Liver (tissue), 4 donors: ENCODE results near the gene LIM2. TPM values are rescaled to one million over a fixed set of nuclear protein-coding genes. Genes with fewer than 3 reads are reported as not detected.

ENCODE experiments used
- polyA plus RNA-seq, 2 donors: library from polyadenylated mRNA; stranded (reverse) in 1 of 2; unstranded in 1 of 2; fragments of 200-250 nt in 1 of 2; fragments of >200 nt in 1 of 2; fragmentation: Nextera tagmentation in 1 of 2; extraction: Ambion mirVana in 1 of 2; gene quantifications; one replicate each; pipeline versions ENCODE4 v1.2.1 to v1.2.3, GENCODE V29; 2013 to 2015
- total RNA-seq, 2 donors: library from RNA; depleted of rRNA; stranded (reverse); fragments of >200 nt; gene quantifications; one replicate each; pipeline ENCODE4 v1.2.3, GENCODE V29; 2014
- TF ChIP-seq, protein P1 (sequence below): IDR thresholded peaks from 2 replicates; pipeline ENCODE4 v1.6.1; 2016; ENCODE audit warnings: antibody characterized with exemption
- donor health status: healthy.
- donor health status: healthy.
- donor health status: healthy.

Gene LIM2
- total and polyA plus RNA-seq, 4 donors = not detected

DNA sequence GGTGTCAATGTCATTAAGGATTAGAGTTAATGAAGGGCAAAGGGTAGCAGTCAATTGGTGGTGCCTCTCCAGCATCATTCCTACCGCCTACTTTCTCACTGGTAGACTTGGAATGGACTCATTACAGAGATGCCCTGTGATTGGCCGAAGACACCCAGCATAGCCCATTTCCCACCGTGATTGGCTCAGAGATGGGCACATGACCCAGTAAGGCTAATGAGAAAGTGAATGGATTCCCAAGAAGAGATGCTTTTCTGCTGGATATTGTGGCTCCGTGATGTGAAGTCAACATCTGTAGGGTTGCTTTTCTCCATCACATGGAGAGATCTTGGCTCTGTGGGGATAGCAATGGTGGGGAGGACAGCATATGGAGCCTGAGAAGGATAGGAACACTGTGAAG, 57.4 kb downstream of the LIM2 start (continued):
- TF ChIP-seq, protein P1, sequence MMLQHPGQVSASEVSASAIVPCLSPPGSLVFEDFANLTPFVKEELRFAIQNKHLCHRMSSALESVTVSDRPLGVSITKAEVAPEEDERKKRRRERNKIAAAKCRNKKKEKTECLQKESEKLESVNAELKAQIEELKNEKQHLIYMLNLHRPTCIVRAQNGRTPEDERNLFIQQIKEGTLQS = no peak

Other genes with a start within 250 kb of the LIM2 start
- 1 to 10 TPM; 3.2 to 4.7 TPM for gene SIGLEC7, start 245.7 kb downstream of the LIM2 start, total RNA-seq
- 1 to 10 TPM; 2.7 to 4.8 TPM for gene SIGLEC7, start 245.7 kb downstream of the LIM2 start, polyA plus RNA-seq
- gene CD33, start 162.9 kb downstream of the LIM2 start, total RNA-seq = 1 to 10 TPM; 2.8 to 4.8 TPM
- 1 to 10 TPM; 1.3 to 5.1 TPM for gene CD33, start 162.9 kb downstream of the LIM2 start, polyA plus RNA-seq
- under 1 TPM in 1 of 2 donors, not detected in 1; 0.05 TPM for gene SIGLECL1, start 136.9 kb downstream of the LIM2 start, total RNA-seq
- not detected for gene SIGLECL1, start 136.9 kb downstream of the LIM2 start, polyA plus RNA-seq
- under 1 TPM in 1 of 2 donors, not detected in 1; 0.25 TPM for gene IGLON5, start 76.3 kb downstream of the LIM2 start, total RNA-seq
- under 1 TPM; 0.25 to 0.46 TPM for gene IGLON5, start 76.3 kb downstream of the LIM2 start, polyA plus RNA-seq
- under 1 TPM; 0.75 to 0.92 TPM for gene VSIG10L, start 45.8 kb downstream of the LIM2 start, total RNA-seq
- gene VSIG10L, start 45.8 kb downstream of the LIM2 start, polyA plus RNA-seq = 1 to 10 TPM in 1 of 2 donors, under 1 TPM in 1; 0.60 to 1.8 TPM
- gene ETFB, start 21.6 kb downstream of the LIM2 start, total RNA-seq = 100 to 1,000 TPM; 129 to 324 TPM
- 100 to 1,000 TPM; 610 to 713 TPM for gene ETFB, start 21.6 kb downstream of the LIM2 start, polyA plus RNA-seq
- not detected for gene CLDND2, start 19.0 kb downstream of the LIM2 start, total RNA-seq
- 1 to 10 TPM in 1 of 2 donors, under 1 TPM in 1; 0.22 to 3.0 TPM for gene CLDND2, start 19.0 kb downstream of the LIM2 start, polyA plus RNA-seq
- 10 to 100 TPM in 1 of 2 donors, 1 to 10 TPM in 1; 2.0 to 13.6 TPM for gene NKG7, start 15.3 kb downstream of the LIM2 start, total RNA-seq
- 1 to 10 TPM; 5.3 to 6.2 TPM for gene NKG7, start 15.3 kb downstream of the LIM2 start, polyA plus RNA-seq
- gene C19orf84, start 2.6 kb upstream of the LIM2 start, total RNA-seq = under 1 TPM in 1 of 2 donors, not detected in 1; 0.08 TPM
- gene C19orf84, start 2.6 kb upstream of the LIM2 start, polyA plus RNA-seq = not detected
- gene SIGLEC10, start 29.7 kb upstream of the LIM2 start, total RNA-seq = 1 to 10 TPM; 4.9 to 8.4 TPM
- 1 to 10 TPM; 1.7 to 8.0 TPM for gene SIGLEC10, start 29.7 kb upstream of the LIM2 start, polyA plus RNA-seq
- 1 to 10 TPM in 1 of 2 donors, under 1 TPM in 1; 0.09 to 2.3 TPM for gene SIGLEC8, start 70.5 kb upstream of the LIM2 start, total RNA-seq
- under 1 TPM; 0.24 to 0.81 TPM for gene SIGLEC8, start 70.5 kb upstream of the LIM2 start, polyA plus RNA-seq
- gene CEACAM18, start 90.6 kb upstream of the LIM2 start, total RNA-seq = not detected
- not detected for gene CEACAM18, start 90.6 kb upstream of the LIM2 start, polyA plus RNA-seq
- 1 to 10 TPM in 1 of 2 donors, under 1 TPM in 1; 0.84 to 5.0 TPM for gene SIGLEC12, start 113.8 kb upstream of the LIM2 start, total RNA-seq
- gene SIGLEC12, start 113.8 kb upstream of the LIM2 start, polyA plus RNA-seq = under 1 TPM; 0.05 to 0.21 TPM
- gene SIGLEC6, start 143.7 kb upstream of the LIM2 start, total RNA-seq = under 1 TPM; 0.08 to 0.47 TPM
- gene SIGLEC6, start 143.7 kb upstream of the LIM2 start, polyA plus RNA-seq = under 1 TPM in 1 of 2 donors, not detected in 1; 0.08 TPM
- 1 to 10 TPM; 3.9 to 5.3 TPM for gene ZNF175, start 183.3 kb upstream of the LIM2 start, total RNA-seq
- 1 to 10 TPM in 1 of 2 donors, under 1 TPM in 1; 0.60 to 1.1 TPM for gene ZNF175, start 183.3 kb upstream of the LIM2 start, polyA plus RNA-seq
- gene SIGLEC5, start 242.4 kb upstream of the LIM2 start, total RNA-seq = under 1 TPM in 1 of 2 donors, not detected in 1; 0.70 TPM
- under 1 TPM in 1 of 2 donors, not detected in 1; 0.42 TPM for gene SIGLEC5, start 242.4 kb upstream of the LIM2 start, polyA plus RNA-seq